Gastrocnemius medialis (tissue), 4 donors: Measurements from ENCODE around the gene IGF2. TPM values are rescaled to one million over a fixed set of nuclear protein-coding genes. Genes with fewer than 3 reads are reported as not detected.

Experiments
- ATAC-seq, 2 donors: fragments of 150-250 bp; one replicate each; pipeline ENCODE4 v1.9.1; 2016
- DNase-seq, 2 donors: peaks; one replicate each; pipeline ENCODE4 v3.0.0-alpha.2; 2019
- H3K27ac ChIP-seq, 4 donors: fragments of 200-600 bp; sonication (generic); 1 replicate in 1 of 4; 2 replicates in 3 of 4; pipeline ENCODE4 v1.5.1; 2016 to 2018; ENCODE audit warnings: mild to moderate bottlenecking in 2 of 4, moderate library complexity in 1 of 4
- H3K27me3 ChIP-seq, 3 donors: fragments of 200-600 bp; sonication (generic) in 2 of 3; 1 replicate in 1 of 3; 2 replicates in 2 of 3; pipeline versions ENCODE4 v1.5.1 to v1.6.0; 2016 to 2019; ENCODE audit warnings: mild to moderate bottlenecking in 1 of 3, moderate library complexity in 1 of 3
- H3K36me3 ChIP-seq, 2 donors: fragments of 200-600 bp; sonication (generic) in 1 of 2; one replicate each; pipeline ENCODE4 v1.5.1; 2017 to 2018
- H3K4me1 ChIP-seq, 2 donors: fragments of 200-600 bp; sonication (generic) in 1 of 2; one replicate each; pipeline ENCODE4 v1.5.1; 2016 to 2017; ENCODE audit warnings: mild to moderate bottlenecking in 2 of 2
- H3K4me3 ChIP-seq, 4 donors: fragments of 200-600 bp; sonication (generic) in 3 of 4; 1 replicate in 1 of 4; 2 replicates in 3 of 4; pipeline ENCODE4 v1.5.1; 2016 to 2019; ENCODE audit warnings: mild to moderate bottlenecking in 2 of 4
- H3K9me3 ChIP-seq, 3 donors: fragments of 200-600 bp; sonication (generic) in 2 of 3; 1 replicate in 1 of 3; 2 replicates in 2 of 3; pipeline ENCODE4 v1.5.1; 2016 to 2019
- CTCF ChIP-seq, 5 experiments: fragments of 450-650 bp in 3 of 5; fragments of 200-600 bp in 2 of 5; sonication (generic) in 2 of 5; IDR thresholded peaks in 4 of 5; conservative IDR thresholded peaks in 1 of 5; 1 replicate in 4 of 5; 2 replicates in 1 of 5; pipeline ENCODE4 v1.5.1; 2016 to 2019; ENCODE audit warnings: antibody characterized with exemption in 5 of 5, mild to moderate bottlenecking in 3 of 5, moderate library complexity in 3 of 5
- POLR2A ChIP-seq, 2 donors: fragments of 450-650 bp; IDR thresholded peaks; one replicate each; pipeline ENCODE4 v1.6.1; 2017; ENCODE audit warnings: antibody characterized with exemption in 2 of 2, mild to moderate bottlenecking in 2 of 2, moderate library complexity in 2 of 2
- in situ Hi-C, 4 donors: fragments of 200-750 bp; cut with MboI; loops; one replicate each; pipeline versions ENCODE4 v1.15.0 to v1.8.0; 2017; ENCODE audit warnings: low sequenced_read_pairs in 4 of 4
- intact Hi-C: fragments of 100-400 bp; cut with DNase I; formaldehyde crosslinking; loops from one replicate; pipeline ENCODE4 v1.15.1; 2023; ENCODE audit warnings: low total_unique reads
- total RNA-seq, 4 donors: library from RNA; depleted of rRNA; stranded (reverse); fragments of >200 nt; gene quantifications; one replicate each; pipeline versions ENCODE4 v1.1.0 to v1.2.3, GENCODE V29; 2016

IGF2 gene
- total RNA-seq, 4 donors from 2014 or later = 21.6 to 42.4 (median 29.2) TPM

GRCh38 chr11:2158296-2158737, 19.1 kb upstream of the IGF2 start:
- H3K9me3 ChIP-seq = no peaks in the 10 kb centered on the region
- H3K4me3 ChIP-seq = no peak overlapping the region
- in situ Hi-C loops (loop anchor here in 3 of 4 donors (10.0 to 25.0 kb wide), 4 partner anchors 271 to 496 kb away; partner anchors contain the start of genes KRTAP5-6 (in 2 of the 3) and PRR33 (in 1 of the 3)), intact Hi-C loops (no loop called here)
- no peak for DNase-seq
- no peak overlapping the region for H3K27ac ChIP-seq
- no peaks in the 10 kb centered on the region for H3K4me1 ChIP-seq
- H3K27me3 ChIP-seq = peaks cover 0 to 4% (median 0%) of the 10 kb centered on the region in 3 donors
- ATAC-seq = no peak
- TF ChIP-seq CTCF (IDR thresholded peaks at IDR 0.05 in 4 of 5, conservative IDR thresholded peaks at IDR 0.05 in 1 of 5) (no peak), POLR2A (IDR thresholded peaks at IDR 0.05) (no peak)
- no peaks in the 10 kb centered on the region for H3K36me3 ChIP-seq

GRCh38 chr11:2157294-2158040, 18.3 kb upstream of the IGF2 start:
- intact Hi-C loops = no loop called here

GRCh38 chr11:2156416-2157182, 17.4 kb upstream of the IGF2 start:
- TF ChIP-seq POLR2A (IDR thresholded peaks at IDR 0.05) (no peak), CTCF (IDR thresholded peaks at IDR 0.05 in 4 of 5, conservative IDR thresholded peaks at IDR 0.05 in 1 of 5) (peak; percentile 72 to 89 (median 81))
- Histone ChIP-seq H3K4me3 (no peak overlapping the region), H3K27me3 (no peaks in the 10 kb centered on the region), H3K4me1 (peaks cover 2 to 3% of the 10 kb centered on the region in 2 donors), H3K9me3 (no peaks in the 10 kb centered on the region), H3K27ac (no peak overlapping the region), H3K36me3 (no peaks in the 10 kb centered on the region)
- DNase-seq (peak; percentile 22 to 60), ATAC-seq (peak; percentile 62 to 64)
- intact Hi-C loops = no loop called here
- in situ Hi-C loops = loop anchor here in 3 of 4 donors (10.0 to 25.0 kb wide), 4 partner anchors 269 to 494 kb away; partner anchors contain the start of genes KRTAP5-6 (in 2 of the 3) and PRR33 (in 1 of the 3)

More at GRCh38 chr11:2157294-2158040, 18.3 kb upstream of the IGF2 start:
- ATAC-seq = no peak
- in situ Hi-C loops = loop anchor here in 3 of 4 donors (10.0 to 25.0 kb wide), 4 partner anchors 270 to 495 kb away; partner anchors contain the start of genes KRTAP5-6 (in 2 of the 3) and PRR33 (in 1 of the 3)
- no peak for DNase-seq
- H3K27ac ChIP-seq = no peak overlapping the region
- H3K36me3 ChIP-seq = no peaks in the 10 kb centered on the region
- peaks cover 0 to 4% (median 0%) of the 10 kb centered on the region in 3 donors for H3K27me3 ChIP-seq
- H3K4me1 ChIP-seq = no peaks in the 10 kb centered on the region
- TF ChIP-seq CTCF (IDR thresholded peaks at IDR 0.05 in 4 of 5, conservative IDR thresholded peaks at IDR 0.05 in 1 of 5) = no peak
- no peak for TF ChIP-seq POLR2A (IDR thresholded peaks at IDR 0.05)
- H3K9me3 ChIP-seq = no peaks in the 10 kb centered on the region
- H3K4me3 ChIP-seq = no peak overlapping the region

GRCh38 chr11:2155511-2155910, 16.3 kb upstream of the IGF2 start:
- no peak overlapping the region for H3K27ac ChIP-seq
- no peaks in the 10 kb centered on the region for H3K36me3 ChIP-seq
- ATAC-seq (no peak), DNase-seq (no peak)
- TF ChIP-seq POLR2A (IDR thresholded peaks at IDR 0.05) = no peak
- no peak for TF ChIP-seq CTCF (IDR thresholded peaks at IDR 0.05 in 4 of 5, conservative IDR thresholded peaks at IDR 0.05 in 1 of 5)
- no peaks in the 10 kb centered on the region for H3K27me3 ChIP-seq
- no peak overlapping the region for H3K4me3 ChIP-seq
- in situ Hi-C loops = loop anchor here in 3 of 4 donors (10.0 to 25.0 kb wide), 4 partner anchors 268 to 493 kb away; partner anchors contain the start of genes KRTAP5-6 (in 2 of the 3) and PRR33 (in 1 of the 3)
- H3K4me1 ChIP-seq = peaks cover 5% of the 10 kb centered on the region in 2 donors
- intact Hi-C loops = no loop called here
- no peaks in the 10 kb centered on the region for H3K9me3 ChIP-seq
